MG63 (cell line): ENCODE results near the gene ACTR3. TPM values are rescaled to one million over a fixed set of nuclear protein-coding genes. Genes with fewer than 3 reads are reported as not detected.

Source experiments
- DNase-seq: peaks from one replicate; pipeline ENCODE4 v3.0.0-alpha.2; 2020
- H3K27me3 ChIP-seq: fragments of 250-450 bp; sonication (Bioruptor Pico); 2 replicates; pipeline ENCODE4 v1.5.1; 2020; ENCODE audit warnings: mild to moderate bottlenecking, moderate library complexity
- H3K36me3 ChIP-seq: fragments of 250-450 bp; sonication (Bioruptor Pico); 2 replicates; pipeline ENCODE4 v1.5.1; 2020; ENCODE audit warnings: mild to moderate bottlenecking, moderate library complexity
- H3K4me3 ChIP-seq: fragments of 250-450 bp; sonication (Bioruptor Pico); 2 replicates; pipeline ENCODE4 v1.5.1; 2020; ENCODE audit warnings: mild to moderate bottlenecking, moderate library complexity
- H3K9me3 ChIP-seq: fragments of 250-450 bp; sonication (Bioruptor Pico); 2 replicates; pipeline ENCODE4 v1.5.1; 2020; ENCODE audit warnings: mild to moderate bottlenecking, moderate library complexity
- total RNA-seq: library from RNA; depleted of rRNA; stranded (reverse); fragments of >200 nt; shearing (Covaris generic); gene quantifications from 2 replicates; pipeline ENCODE4 v1.2.3, GENCODE V29; 2014; ENCODE audit warnings: low replicate concordance

Gene ACTR3
- total RNA-seq, 1 experiment from 2014 or later: 378 TPM

DNA sequence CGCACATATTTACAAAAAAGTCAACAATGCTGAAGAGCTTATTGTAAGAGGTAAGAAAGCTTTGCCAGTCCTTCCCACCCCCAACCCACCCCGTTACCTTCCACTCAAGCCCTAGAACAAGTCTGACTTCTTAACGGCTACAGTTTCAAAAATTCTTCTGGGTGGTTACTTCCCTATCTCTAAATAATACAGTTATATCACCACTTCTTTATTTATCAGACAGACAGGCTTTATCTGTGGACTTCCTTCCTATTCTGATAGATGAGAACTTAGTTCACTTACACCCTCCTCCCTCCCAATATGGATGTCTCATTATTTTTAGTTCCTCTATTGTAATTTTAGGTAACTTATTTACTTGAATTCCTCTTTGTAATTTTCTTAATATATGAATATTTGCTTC lies 26.7 kb upstream of the ACTR3 start:
- no peaks in the 10 kb centered on the region for H3K36me3 ChIP-seq
- H3K9me3 ChIP-seq: no peaks in the 10 kb centered on the region
- no peak for DNase-seq
- no peaks in the 10 kb centered on the region for H3K27me3 ChIP-seq
- H3K4me3 ChIP-seq: no peak overlapping the region

DNA sequence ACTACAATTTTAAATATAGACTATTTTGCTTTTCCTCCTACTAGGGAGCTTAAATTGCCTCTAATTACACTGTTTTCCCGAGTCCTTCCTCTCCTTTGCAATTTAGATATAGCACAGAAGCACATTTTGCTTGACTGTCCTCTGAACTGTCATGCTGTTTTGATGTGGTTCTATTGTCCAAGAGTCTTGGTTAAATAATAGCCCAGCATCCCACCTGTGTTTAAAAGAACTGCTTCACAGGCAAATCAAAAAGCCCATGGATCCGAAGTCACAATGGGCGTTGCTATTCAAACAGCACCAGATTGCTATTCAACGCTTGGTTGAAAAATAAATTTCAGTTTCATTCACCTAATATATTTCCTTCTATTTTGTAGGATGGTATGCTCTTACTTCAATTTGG lies 22.3 kb upstream of the ACTR3 start:
- Histone ChIP-seq H3K36me3 (no peaks in the 10 kb centered on the region), H3K4me3 (no peak overlapping the region), H3K9me3 (no peaks in the 10 kb centered on the region), H3K27me3 (no peaks in the 10 kb centered on the region)
- DNase-seq: no peak

DNA sequence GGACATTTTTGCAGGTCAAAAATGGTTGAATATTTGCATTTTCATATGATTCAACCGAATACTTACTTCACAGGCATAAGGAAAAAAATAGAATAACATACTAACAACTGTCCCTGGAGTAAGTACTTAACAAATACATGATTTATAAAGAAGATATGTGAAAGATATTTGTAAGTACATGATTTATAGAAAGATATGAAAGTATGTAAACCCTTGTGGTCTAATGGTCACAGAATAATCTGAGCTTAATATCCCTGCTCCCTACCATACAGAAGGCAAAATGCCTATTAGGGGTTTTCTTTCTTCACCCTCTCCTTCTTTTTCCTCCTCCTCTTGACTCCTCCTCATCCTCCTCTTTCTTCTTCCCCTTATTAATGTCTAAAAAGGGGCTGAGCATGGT lies 20.6 kb upstream of the ACTR3 start:
- H3K27me3 ChIP-seq: no peaks in the 10 kb centered on the region
- H3K4me3 ChIP-seq: no peak overlapping the region
- no peak for DNase-seq
- H3K9me3 ChIP-seq: no peaks in the 10 kb centered on the region
- H3K36me3 ChIP-seq: no peaks in the 10 kb centered on the region

DNA sequence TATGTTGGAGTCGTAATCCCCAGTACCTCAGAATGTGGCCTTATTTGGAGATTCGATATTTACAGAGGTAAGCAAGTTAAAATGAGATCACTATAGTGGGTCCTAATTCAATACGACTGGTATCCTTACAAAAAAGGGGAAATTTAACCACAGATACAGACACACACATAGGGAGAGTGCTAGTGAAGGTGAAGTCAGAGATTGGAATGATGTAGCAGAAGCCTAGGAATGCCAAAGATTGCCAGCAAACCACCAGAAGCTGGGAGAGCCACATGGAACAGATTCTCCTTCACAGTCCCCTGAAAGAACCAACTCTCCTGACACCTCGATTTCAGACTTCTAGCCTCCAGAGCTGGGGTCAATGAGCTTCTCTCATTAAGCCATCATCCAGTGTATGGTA lies 17.7 kb upstream of the ACTR3 start:
- Histone ChIP-seq H3K4me3 (no peak overlapping the region), H3K27me3 (no peaks in the 10 kb centered on the region), H3K36me3 (no peaks in the 10 kb centered on the region), H3K9me3 (no peaks in the 10 kb centered on the region)
- DNase-seq: peak; percentile 12

DNA sequence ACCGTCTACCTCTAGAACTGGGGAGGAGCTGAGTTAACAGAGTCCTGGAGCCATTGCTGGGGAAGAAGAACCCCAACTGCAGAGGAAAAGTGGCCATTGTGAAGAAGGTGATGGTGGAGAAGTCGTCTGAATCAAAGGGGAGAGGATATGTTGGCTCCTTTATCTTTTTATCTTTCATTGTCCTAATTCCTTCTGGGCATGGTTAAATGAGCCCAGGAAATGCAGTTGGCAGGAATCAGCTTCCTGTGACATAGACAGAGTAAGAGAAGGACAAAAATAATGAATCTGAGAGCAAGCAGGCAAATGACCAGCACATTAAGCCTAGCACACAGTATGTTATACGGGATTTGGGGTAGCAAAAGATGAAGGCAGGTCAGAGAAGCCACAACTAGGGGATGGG lies 16.0 kb upstream of the ACTR3 start:
- Histone ChIP-seq H3K27me3 (no peaks in the 10 kb centered on the region), H3K4me3 (no peak overlapping the region), H3K9me3 (no peaks in the 10 kb centered on the region), H3K36me3 (no peaks in the 10 kb centered on the region)
- no peak for DNase-seq

DNA sequence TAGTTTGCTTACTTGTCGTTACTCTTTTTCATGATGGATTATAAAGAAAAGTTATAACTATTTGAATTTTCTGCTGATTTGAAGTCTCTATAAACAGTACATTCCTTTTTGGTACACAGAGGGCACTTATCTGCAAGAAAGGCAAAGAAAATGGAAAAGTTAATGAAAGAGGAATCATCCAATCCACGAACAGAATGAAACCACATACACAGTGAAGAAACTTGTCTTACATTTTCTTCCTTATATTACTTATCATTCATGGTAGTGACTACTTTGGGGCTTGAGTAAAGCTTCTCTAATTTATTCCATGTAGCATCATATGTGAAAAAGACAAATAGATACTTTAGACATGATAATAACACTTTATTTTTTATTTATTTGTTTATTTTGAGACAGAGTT lies 14.8 kb upstream of the ACTR3 start:
- H3K27me3 ChIP-seq: no peaks in the 10 kb centered on the region
- no peak overlapping the region for H3K4me3 ChIP-seq
- H3K36me3 ChIP-seq: no peaks in the 10 kb centered on the region
- DNase-seq: no peak
- no peaks in the 10 kb centered on the region for H3K9me3 ChIP-seq

DNA sequence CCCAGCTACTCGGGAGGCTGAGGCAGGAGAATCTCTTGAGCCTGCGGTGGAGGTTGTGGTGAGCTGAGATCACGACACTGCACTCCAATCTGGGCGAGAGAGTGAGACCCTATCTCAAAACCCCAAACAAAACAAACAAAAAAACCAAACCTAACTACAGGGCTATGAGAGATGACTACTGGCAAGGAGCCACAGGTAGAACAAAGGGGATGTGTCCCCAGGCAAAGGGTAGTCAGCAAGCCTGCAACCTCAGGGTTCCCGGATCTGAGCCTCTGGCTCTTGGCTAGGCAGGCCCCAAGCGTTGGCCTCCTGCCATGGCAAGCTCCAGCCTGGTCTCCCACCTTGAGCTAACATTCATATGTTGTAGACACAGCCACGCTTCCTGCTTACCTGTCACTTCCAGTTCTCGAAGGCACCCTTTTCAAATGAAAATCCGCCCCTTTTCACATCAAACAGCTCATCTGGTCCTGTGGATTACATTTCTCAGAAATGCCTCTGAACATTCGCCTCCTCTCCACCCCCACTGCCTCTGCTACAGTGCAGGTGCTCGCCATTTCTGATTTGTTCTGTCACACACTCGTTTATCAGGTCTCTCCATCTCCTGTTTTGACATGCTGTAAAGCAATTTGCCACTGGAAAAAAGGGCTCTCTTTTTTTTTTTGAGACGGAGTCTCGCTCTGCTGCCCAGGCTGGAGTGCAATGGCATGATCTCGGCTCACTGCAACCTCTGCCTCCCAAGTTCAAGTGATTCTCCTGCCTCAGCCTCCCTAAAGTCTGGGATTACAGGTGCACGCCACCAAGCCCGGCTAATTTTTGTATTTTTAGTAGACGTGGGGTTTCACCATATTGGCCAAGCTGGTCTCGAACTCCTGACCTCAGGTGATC lies 13.1 kb upstream of the ACTR3 start:
- DNase-seq: no peak
- H3K36me3 ChIP-seq: no peaks in the 10 kb centered on the region
- no peaks in the 10 kb centered on the region for H3K9me3 ChIP-seq
- H3K27me3 ChIP-seq: no peaks in the 10 kb centered on the region
- no peak overlapping the region for H3K4me3 ChIP-seq

DNA sequence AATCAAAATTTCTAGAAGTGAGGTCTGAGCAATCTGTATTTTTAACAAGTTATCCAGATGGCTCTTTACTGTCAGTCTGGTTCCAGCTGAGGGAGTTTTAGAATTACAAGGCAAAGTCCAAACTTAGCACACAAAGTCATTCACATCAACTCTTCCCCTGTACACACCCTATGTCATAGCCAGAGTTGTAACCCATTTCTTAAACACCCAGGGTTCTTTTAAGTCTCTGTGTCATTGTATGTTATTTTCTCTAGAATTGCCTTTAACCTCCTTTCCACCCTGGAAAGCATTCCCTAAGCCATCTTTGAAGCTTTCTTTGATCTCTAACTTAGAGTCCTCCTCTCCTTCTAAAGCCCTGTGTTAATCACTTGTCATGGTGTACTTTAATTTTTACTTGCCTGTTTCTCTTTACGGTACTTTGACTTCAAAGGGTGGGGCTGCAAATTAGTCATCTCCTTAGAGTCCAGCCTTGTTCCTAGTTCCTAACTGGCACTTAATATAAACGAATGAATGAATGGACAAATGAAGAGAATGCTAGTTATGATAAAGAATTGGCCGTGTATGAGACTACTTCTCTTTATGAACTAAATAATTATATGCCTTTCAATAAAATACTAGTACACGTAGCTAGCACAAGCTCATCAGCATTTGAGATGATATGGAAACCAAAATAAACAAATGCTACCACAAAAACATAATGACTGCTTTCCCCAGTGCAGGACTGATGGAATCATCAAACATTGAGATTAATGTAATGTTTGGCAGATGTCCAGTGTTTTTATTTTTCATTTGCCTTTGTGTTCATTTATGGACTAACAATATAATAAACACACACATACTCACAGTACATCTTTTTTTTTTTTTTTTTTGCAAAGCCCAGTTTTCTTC lies 11.9 kb upstream of the ACTR3 start:
- H3K36me3 ChIP-seq: no peaks in the 10 kb centered on the region
- peak; percentile 19 for DNase-seq
- no peaks in the 10 kb centered on the region for H3K27me3 ChIP-seq
- H3K9me3 ChIP-seq: no peaks in the 10 kb centered on the region
- H3K4me3 ChIP-seq: no peak overlapping the region

DNA sequence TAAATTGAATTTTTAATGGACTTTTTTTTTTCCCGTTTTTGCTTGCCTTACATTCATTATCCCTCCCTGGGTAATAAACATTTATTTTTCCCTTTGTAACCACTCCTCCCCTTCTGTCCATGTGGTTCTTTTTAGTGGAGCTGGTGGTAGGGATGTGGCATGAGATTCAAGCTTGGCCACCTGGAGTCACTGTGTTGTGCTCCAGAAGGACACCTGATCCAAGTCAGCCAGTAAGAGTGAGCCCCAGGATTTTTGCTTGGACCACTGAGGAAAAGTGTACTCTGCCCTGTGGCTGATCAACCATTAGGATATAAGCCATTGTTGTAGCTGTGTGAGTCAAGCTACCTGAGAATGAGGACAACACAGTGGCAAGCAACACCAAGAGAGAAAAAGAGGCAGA lies 11.1 kb upstream of the ACTR3 start:
- no peaks in the 10 kb centered on the region for H3K27me3 ChIP-seq
- no peaks in the 10 kb centered on the region for H3K36me3 ChIP-seq
- no peak overlapping the region for H3K4me3 ChIP-seq
- DNase-seq: no peak
- no peaks in the 10 kb centered on the region for H3K9me3 ChIP-seq

DNA sequence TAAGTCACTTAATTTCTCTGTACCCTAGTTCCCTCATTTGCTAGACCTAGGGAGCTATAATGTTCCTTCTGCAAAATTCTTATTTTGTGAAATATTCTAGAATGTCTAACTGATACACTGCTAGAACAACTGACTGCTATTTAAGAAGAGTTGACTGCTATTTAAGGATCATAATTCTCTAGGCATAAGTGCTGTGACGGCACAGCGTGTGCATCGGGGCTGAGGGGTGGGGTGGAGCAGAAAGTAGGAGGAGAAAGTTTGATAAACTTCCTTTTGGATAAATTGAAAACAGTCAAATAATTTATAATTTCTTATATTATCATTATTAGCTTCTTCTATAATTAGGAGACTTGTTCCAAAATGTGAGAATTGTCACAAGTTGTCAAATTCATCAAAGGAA lies 10.4 kb upstream of the ACTR3 start:
- H3K4me3 ChIP-seq: no peak overlapping the region
- DNase-seq: no peak
- H3K27me3 ChIP-seq: no peaks in the 10 kb centered on the region
- H3K36me3 ChIP-seq: no peaks in the 10 kb centered on the region
- no peaks in the 10 kb centered on the region for H3K9me3 ChIP-seq

DNA sequence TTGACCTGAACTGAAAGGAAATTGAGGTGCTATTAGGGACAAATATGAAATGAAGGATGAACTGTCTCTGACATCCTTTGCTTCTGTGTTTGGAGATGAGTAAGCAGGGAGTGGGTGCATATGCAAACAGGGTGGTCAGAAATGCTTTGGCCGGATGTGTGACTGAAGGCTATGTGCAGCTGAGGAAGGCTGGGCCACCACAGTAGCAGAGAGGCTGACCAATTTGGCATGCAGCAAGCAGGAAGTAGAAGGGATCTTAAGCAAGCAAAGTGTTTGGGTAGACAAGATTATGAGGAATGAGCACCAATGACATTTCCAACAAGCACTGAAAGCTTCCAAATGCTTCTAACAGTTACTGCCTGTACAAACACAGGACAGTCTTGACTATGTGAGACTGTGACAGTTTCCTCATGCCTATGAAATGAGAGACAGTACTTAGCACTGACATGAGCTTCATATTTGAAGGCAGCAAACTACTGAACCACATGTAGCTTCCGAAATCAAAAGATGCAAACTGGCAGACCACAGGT lies 3.3 kb upstream of the ACTR3 start:
- Histone ChIP-seq H3K9me3 (no peaks in the 10 kb centered on the region), H3K36me3 (peaks cover under 1% of the 10 kb centered on the region; the same call in 1 of the 2 replicates), H3K27me3 (no peaks in the 10 kb centered on the region), H3K4me3 (no peak overlapping the region)
- peak; percentile 88 for DNase-seq

DNA sequence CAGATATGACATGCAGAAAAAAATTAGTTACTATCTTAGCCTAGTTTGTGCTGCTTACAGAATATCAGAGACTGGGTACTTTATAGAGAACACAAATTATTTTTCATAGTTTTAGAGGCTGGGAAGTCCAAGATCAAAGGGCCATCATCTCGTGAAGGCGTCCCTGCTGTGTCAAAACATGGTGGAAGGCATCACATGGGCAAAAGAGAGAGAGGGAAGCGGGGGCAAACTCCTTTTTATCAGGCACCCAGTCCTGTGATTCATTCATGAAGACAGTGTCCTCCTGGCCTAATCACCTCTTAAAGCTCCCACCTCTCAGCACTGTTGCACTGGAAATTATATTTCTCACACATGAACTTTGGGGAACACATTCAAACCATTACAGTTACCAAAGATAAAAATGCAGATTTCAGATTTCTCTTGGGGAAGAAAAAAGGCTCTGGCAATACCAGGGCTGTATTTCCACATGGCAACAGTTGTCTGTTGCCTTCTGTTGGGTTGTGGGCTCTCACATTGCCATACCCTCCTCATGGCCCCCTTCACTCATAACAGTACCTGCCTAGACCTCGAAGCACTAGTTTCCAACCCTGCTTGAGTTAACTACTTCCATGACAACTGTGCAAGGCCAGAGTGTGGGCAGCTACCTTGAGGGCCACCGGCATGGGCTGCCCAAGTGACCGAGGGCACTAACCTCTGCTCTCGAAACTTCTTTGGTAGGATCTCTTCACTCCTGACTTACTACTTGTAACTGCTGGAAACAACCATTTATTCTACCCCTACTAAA lies 2.7 kb upstream of the ACTR3 start:
- Histone ChIP-seq H3K9me3 (no peaks in the 10 kb centered on the region), H3K36me3 (peaks cover 7% of the 10 kb centered on the region; the same call in 1 of the 2 replicates), H3K4me3 (no peak overlapping the region), H3K27me3 (no peaks in the 10 kb centered on the region)
- DNase-seq: no peak

DNA sequence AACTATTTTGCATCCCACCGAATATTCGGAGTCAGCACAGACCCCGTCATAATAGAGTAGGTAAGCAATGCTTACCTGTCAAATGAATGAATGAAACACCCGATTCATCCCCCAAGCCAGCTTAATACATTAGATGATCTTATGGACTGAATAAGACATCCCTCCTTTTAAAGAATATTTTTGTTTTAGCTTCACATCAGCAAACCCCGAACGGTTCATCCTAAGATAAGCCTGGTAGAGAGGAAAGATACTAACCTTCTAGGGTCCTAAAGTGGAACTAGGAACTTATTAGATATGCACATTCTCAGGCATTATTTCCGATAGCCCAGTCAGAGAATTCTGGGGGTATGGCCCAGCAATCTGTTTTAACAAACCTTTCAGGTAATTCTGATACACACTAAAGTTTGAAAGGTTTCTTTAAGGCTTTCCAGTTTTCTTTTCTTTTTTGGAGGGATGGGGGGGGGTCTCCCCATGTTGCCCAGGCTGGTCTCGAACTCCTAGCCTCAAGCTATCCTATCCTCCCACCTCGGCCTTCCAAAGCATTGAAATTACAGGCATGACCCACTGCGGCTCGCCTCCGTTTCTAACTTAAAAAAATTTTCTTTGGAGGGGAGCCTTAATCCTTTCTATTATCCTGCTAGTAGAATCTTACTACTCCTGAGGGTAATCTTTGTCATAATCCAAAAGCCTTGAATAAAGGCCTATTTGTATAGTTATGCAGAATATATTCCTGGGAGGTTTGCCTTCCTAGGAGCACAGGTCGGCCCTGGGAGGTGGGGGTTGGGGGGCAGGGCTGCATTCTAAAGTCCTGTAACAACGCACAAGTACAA lies 1.0 kb upstream of the ACTR3 start:
- DNase-seq: peak; percentile 49
- Histone ChIP-seq H3K9me3 (no peaks in the 10 kb centered on the region), H3K4me3 (peak overlapping the region; percentile 94)

DNA sequence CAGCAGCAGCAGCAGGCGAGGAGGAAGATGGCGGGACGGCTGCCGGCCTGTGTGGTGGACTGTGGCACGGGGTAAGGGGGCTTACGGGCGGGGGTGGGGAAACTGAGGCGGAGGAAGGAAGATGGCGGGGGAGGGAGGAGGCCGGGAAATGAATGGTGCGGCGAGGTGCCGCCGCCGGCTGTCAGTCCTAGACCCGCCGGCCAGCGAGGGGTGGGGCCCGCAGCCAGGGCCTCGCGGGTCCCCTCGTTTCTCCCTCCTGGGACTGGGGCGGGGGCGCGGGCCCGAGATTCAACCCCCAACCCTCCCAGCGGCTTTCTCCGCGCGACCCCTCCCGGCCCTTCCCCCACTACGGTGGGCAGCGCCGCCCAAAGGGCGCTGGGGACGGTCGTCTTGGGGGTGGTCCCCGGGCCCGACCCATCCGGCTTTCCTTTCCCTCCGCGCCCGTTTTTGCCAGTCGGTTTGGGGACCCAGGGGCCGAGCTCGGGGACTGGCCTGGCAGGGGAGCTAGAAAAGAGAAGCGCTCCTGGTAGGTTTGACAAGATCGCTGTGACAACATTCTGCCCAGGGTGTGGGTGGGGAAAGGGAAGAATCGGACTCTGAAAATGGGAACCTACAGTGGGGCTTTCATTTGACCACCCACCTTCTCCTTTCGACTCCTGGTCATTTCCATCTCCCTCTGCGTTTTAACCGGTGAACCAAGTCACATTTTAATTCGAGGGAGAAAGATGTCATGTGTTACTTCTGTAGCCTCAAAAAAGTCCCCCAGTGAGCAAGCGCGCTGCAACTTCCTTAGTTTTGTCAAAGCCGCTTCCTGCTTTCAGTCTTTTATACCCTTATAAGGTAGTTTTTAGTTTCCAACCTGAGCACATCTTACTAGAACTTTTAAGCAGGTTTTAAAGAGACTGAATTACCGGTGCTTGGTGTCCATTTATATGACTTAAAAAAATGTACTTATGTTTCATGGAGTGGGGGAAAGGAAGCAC lies 655 bp downstream of the ACTR3 start:
- peak; percentile 34 for DNase-seq
- H3K4me3 ChIP-seq: peak overlapping the region; percentile 94
- H3K9me3 ChIP-seq: no peaks in the 10 kb centered on the region
- H3K36me3 ChIP-seq: peaks cover 25% of the 10 kb centered on the region
- no peaks in the 10 kb centered on the region for H3K27me3 ChIP-seq

More for the DNA sequence above, 1.0 kb upstream of the ACTR3 start:
- H3K27me3 ChIP-seq: no peaks in the 10 kb centered on the region
- H3K36me3 ChIP-seq: peaks cover 17% of the 10 kb centered on the region
